GM19025 (cell line): Measurements from ENCODE around the gene TUBA1C.
"Not testable (repeated sequence)": the region's sequence is repeated elsewhere in the genome, so short reads cannot be mapped to it uniquely, and the experiment has no call there.

Experiments
- ATAC-seq: cut with Tn5 transposase; IDR thresholded peaks from one replicate; pipeline ENCODE4 v1.9.1; 2021; ENCODE audit warnings: mild to moderate bottlenecking, low read depth, moderate library complexity; ENCODE audit not compliant: unreplicated experiment

TUBA1C gene

GRCh38 chr12:49305762-49306510 lies 41.1 kb downstream of the TUBA1C start:
- no peak for ATAC-seq

- no peak for ATAC-seq
These were observed 44.5 kb downstream of the TUBA1C start for GRCh38 chr12:49309386-49309785.

GRCh38 chr12:49310451-49311000 lies 45.6 kb downstream of the TUBA1C start:
- ATAC-seq: not testable (repeated sequence)

- no peak for ATAC-seq
These were observed 49.9 kb downstream of the TUBA1C start for GRCh38 chr12:49314811-49315210.

- ATAC-seq: not testable (repeated sequence)
These were observed 52.2 kb downstream of the TUBA1C start for GRCh38 chr12:49317118-49317517.

GRCh38 chr12:49320411-49321103 lies 55.7 kb downstream of the TUBA1C start:
- not testable (repeated sequence) for ATAC-seq

GRCh38 chr12:49322367-49322707 lies 57.5 kb downstream of the TUBA1C start:
- no peak for ATAC-seq

- ATAC-seq: peak; percentile 99
These were observed 58.0 kb downstream of the TUBA1C start, which contains the start of gene TROAP for GRCh38 chr12:49322708-49323523. TROAP (plus strand) TSS chr12:49323255; CDS start chr12:49323609, 354 bp downstream.

- no peak for ATAC-seq
These were observed 58.7 kb downstream of the TUBA1C start for GRCh38 chr12:49323524-49324097.
